Thoracic aorta (tissue), 2 donors: ENCODE data around the gene TMEM231. TPM values are rescaled to one million over a fixed set of nuclear protein-coding genes. Genes with fewer than 3 reads are reported as not detected.
"Not testable (repeated sequence)": the region's sequence is repeated elsewhere in the genome, so short reads cannot be mapped to it uniquely, and the experiment has no call there.

ENCODE experiments used
- ATAC-seq: fragments of 150-250 bp; one replicate; pipeline ENCODE4 v1.8.0; 2017; ENCODE audit warnings: low read depth; ENCODE audit not compliant: insufficient number of reproducible peaks, low FRiP score
- DNase-seq: peaks from one replicate; pipeline ENCODE4 v3.0.0-alpha.2; 2020; ENCODE audit warnings: low spot score
- H3K27ac ChIP-seq, 2 donors: fragments of 200-600 bp; sonication (generic); 1 replicate in 1 of 2; 2 replicates in 1 of 2; pipeline ENCODE4 v1.5.1; 2016; ENCODE audit warnings: mild to moderate bottlenecking in 2 of 2, moderate library complexity in 2 of 2
- H3K27me3 ChIP-seq: fragments of 200-600 bp; sonication (generic); replicated peaks from 2 replicates; pipeline ENCODE4 v1.6.0; 2016; ENCODE audit warnings: mild to moderate bottlenecking; ENCODE audit not compliant: insufficient read depth
- H3K36me3 ChIP-seq: fragments of 200-600 bp; sonication (generic); one replicate; pipeline ENCODE4 v1.5.1; 2016
- H3K4me1 ChIP-seq, 2 donors: fragments of 200-600 bp; sonication (generic); 1 replicate in 1 of 2; 2 replicates in 1 of 2; pipeline versions ENCODE4 v1.5.1 to v1.6.0; 2016; ENCODE audit warnings: low read depth in 2 of 2, mild to moderate bottlenecking in 1 of 2; ENCODE audit not compliant: control insufficient read depth in 1 of 2
- H3K4me3 ChIP-seq: fragments of 200-600 bp; sonication (generic); 2 replicates; pipeline ENCODE4 v1.5.1; 2016; ENCODE audit warnings: mild to moderate bottlenecking
- H3K9me3 ChIP-seq: fragments of 200-600 bp; sonication (generic); 2 replicates; pipeline ENCODE4 v1.5.1; 2016
- total RNA-seq, 2 donors: library from RNA; depleted of rRNA; stranded (reverse); fragments of >200 nt; gene quantifications; one replicate each; pipeline versions ENCODE4 v1.1.0 to v1.2.3, GENCODE V29; 2016
- TF ChIP-seq, protein P1 (sequence below): fragments of 200-600 bp; sonication (generic); IDR thresholded peaks from one replicate; pipeline ENCODE4 v1.5.1; 2019; ENCODE audit warnings: antibody characterized with exemption

TMEM231 gene
- total RNA-seq, 2 donors from 2014 or later, result 10.4 to 11.8 TPM

DNA sequence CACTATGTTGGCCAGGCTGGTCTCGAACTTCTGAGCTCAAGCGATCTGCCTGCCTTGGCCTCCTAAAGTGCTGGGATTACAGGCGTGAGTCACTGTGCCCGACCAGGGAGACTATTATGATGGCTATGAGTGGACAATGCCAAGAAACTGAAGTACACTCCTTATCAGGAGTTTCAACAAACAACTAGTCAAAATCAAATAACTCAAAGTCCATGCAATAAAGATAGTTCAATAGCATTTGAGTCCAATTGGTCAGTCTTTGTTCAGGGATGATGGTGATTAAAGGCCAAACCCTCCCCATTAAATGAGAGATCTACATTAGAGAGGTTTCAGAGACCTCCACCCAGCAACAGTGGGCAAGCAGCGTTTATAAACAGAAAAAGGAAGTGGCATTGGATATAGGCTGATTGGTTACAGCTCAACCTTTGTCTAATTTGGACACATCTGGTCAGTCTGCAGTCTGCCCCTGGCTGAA lies 28.2 kb downstream of the TMEM231 start:
- H3K4me1 ChIP-seq, result no peaks in the 10 kb centered on the region
- no peaks in the 10 kb centered on the region for H3K27me3 ChIP-seq
- DNase-seq, result no peak
- no peaks in the 10 kb centered on the region for H3K9me3 ChIP-seq
- no peak for ATAC-seq
- no peak overlapping the region for H3K4me3 ChIP-seq
- H3K27ac ChIP-seq, result no peak overlapping the region
- H3K36me3 ChIP-seq, result no peaks in the 10 kb centered on the region
- TF ChIP-seq, protein P1, sequence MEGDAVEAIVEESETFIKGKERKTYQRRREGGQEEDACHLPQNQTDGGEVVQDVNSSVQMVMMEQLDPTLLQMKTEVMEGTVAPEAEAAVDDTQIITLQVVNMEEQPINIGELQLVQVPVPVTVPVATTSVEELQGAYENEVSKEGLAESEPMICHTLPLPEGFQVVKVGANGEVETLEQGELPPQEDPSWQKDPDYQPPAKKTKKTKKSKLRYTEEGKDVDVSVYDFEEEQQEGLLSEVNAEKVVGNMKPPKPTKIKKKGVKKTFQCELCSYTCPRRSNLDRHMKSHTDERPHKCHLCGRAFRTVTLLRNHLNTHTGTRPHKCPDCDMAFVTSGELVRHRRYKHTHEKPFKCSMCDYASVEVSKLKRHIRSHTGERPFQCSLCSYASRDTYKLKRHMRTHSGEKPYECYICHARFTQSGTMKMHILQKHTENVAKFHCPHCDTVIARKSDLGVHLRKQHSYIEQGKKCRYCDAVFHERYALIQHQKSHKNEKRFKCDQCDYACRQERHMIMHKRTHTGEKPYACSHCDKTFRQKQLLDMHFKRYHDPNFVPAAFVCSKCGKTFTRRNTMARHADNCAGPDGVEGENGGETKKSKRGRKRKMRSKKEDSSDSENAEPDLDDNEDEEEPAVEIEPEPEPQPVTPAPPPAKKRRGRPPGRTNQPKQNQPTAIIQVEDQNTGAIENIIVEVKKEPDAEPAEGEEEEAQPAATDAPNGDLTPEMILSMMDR, result no peak

DNA sequence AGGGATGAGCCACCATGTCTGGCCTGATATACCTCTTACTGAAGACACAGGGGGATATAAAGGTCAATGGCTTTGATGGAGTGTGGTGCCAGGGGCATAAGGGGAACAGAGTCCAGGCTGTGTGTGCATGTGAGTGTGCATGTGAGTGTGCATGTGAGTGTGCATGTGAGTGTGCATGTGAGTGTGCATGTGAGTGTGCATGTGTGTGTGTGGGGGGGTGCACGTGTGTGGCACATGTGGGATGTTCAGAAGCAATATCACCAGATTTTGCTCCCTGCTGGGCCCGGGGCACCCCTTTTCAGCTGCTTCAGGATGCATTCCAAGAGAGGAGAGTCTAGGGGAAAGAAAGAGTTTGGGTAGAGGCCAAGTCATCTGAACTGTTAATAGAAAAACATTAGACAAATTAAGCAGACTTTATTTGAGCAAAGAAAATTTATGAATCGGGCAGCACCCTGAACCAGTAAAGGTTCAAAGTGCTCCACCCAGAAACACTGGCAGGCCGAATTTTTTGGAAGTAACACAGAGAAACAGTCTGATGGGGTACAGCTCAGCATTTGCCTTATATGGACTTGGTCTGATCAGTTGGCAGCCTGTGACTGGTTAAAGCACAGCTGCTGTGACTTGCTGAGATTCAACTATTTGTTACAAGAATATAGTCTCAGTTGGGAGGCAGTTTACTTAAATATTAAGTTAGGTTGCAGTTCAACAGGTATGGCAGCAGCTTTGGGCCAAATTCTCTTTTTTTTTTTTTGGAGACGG lies 29.8 kb downstream of the TMEM231 start:
- H3K36me3 ChIP-seq, result no peaks in the 10 kb centered on the region
- TF ChIP-seq, protein P1, result no peak
- H3K27me3 ChIP-seq, result no peaks in the 10 kb centered on the region
- H3K4me1 ChIP-seq, result no peaks in the 10 kb centered on the region
- H3K4me3 ChIP-seq, result no peak overlapping the region
- DNase-seq (no peak), ATAC-seq (no peak)
- no peak overlapping the region for H3K27ac ChIP-seq
- no peaks in the 10 kb centered on the region for H3K9me3 ChIP-seq

DNA sequence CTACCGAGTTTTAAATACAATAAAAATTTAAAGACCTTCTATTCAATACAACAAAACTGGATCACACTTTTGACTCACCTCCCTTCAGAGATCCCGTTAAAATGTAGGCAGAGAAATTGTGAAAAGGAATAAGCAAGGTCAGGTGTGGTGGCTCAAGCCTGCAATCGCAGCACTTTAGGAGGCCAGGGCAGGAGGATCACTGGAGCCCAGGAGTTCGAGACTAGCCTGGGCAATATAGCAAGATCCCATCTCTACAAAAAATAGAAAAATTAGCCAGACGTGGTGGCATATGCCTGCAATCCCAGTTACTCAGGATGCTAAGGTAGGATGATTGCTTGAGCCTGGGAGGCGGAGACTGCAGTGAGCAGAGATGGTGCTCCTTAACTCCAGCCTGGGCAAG lies 36.9 kb downstream of the TMEM231 start:
- Histone ChIP-seq H3K27me3 (no peaks in the 10 kb centered on the region), H3K9me3 (no peaks in the 10 kb centered on the region), H3K4me1 (peaks cover 7 to 9% of the 10 kb centered on the region in 2 donors), H3K27ac (no peak overlapping the region), H3K36me3 (no peaks in the 10 kb centered on the region), H3K4me3 (no peak overlapping the region)
- DNase-seq, result no peak
- no peak for ATAC-seq
- TF ChIP-seq, protein P1, result no peak

DNA sequence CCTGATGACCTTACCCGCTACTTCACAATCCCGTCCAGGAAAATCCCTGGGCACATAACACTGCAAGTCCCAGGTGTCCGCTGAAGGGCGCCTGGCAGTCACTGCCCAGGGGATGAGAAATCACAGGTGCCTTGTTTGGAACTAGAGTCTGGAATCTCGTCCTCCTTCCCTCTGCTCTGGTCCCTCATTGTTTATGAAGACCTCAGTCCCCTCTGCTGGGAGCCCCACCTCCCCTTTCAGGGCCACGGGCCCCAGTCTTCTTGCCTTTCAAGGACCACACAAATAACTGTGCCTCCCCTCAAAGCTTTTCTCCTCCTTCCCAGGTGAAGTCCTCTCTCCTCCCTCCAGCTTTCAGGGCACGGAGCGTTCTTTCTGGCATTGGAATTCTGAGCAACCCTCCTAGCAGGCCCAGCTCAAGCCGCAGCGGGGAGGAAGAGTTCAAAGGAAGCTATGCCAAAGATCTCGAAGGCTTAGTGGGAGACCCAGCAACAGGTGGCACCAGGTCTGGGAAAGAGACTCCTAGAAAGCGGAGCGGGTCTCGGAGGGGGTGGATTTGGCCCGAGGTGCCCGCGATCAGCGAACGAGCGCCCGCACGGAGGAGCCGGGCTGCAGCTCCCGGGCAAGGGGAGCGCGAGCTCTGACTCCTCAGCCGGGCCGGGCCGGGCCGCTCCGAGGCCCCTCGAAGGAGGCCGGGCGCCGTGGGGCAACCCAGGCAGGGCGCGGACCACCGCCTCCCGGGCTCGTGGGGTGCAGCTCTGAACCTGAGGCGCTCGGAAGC lies 39.7 kb downstream of the TMEM231 start:
- ATAC-seq, result peak; percentile 14
- DNase-seq, H3K27me3 ChIP-seq, H3K4me1 ChIP-seq, H3K36me3 ChIP-seq, H3K9me3 ChIP-seq: not testable (repeated sequence)
- Histone ChIP-seq H3K4me3 (peak overlapping the region; percentile 92), H3K27ac (peak overlapping the region; percentile 91 to 95)

DNA sequence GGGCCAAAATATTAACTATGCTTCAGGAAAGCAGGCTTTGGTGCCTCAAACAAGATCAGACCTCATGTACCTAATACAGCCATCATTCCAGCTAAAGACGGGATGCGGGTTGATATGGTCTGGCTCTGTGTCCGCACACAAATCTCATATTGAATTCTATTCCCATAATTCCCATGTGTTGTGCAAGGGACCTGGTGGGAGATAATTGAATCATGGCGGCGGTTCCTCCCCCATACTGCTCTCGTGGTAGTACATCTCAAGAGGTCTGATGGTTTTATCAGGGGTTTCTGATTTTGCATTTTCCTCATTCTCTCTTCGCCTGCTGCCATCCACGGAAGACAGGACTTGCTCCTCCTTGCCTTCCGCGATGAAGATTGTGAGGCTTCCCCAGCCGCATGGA lies 41.8 kb downstream of the TMEM231 start:
- Histone ChIP-seq H3K27me3 (no peaks in the 10 kb centered on the region), H3K36me3 (no peaks in the 10 kb centered on the region), H3K27ac (no peak overlapping the region), H3K4me3 (no peak overlapping the region), H3K4me1 (peaks cover 7 to 9% of the 10 kb centered on the region in 2 donors), H3K9me3 (no peaks in the 10 kb centered on the region)
- ATAC-seq, result no peak
- TF ChIP-seq, protein P1, result no peak
- DNase-seq, result no peak
